Measurements from ENCODE around the gene SLC4A9. TPM values are rescaled to one million over a fixed set of nuclear protein-coding genes. Genes with fewer than 3 reads are reported as not detected.

The SLC4A9 gene
- polyA plus RNA-seq, 2 of the 4 experiments (the other 2 are of a cell fraction) = not detected

GRCh38 chr5:140364472-140364765, 4.4 kb downstream of the SLC4A9 start:
- Histone ChIP-seq H3K9me3 (no peaks in the 10 kb centered on the region), H3K4me2 (no peak overlapping the region), H3K27ac (no peak overlapping the region), H3K4me3 (no peak overlapping the region), H3K4me1 (no peaks in the 10 kb centered on the region)
- ATAC-seq (no peak), FAIRE-seq (no peak), DNase-seq (ENCODE audit: low read depth in 1 of 2, low spot score in 1 of 2) (no peak)
- ChIA-PET POLR2A (no interaction called here), CTCF (interaction anchor here (0.6 to 36.9 kb wide), 8 partner anchors 9 to 356 kb away, joined by 3 to 1613 read pairs (median 14); partner anchors contain the start of gene HBEGF)
- TF ChIP-seq JUN (IDR thresholded peaks at IDR 0.05) (no peak), RAD21 (conservative IDR thresholded peaks at IDR 0.05 in 1 of 2, IDR thresholded peaks at IDR 0.05 in 1 of 2) (no peak), PHF8 (IDR thresholded peaks at IDR 0.05; ENCODE audit: borderline replicate concordance, low read depth) (no peak), BHLHE40 (IDR thresholded peaks at IDR 0.05; ENCODE audit: low read depth, low read length) (no peak), PBX3 (IDR thresholded peaks at IDR 0.05) (no peak), E2F6 (IDR thresholded peaks at IDR 0.05; ENCODE audit: borderline replicate concordance, low read depth) (no peak), ESRRA (IDR thresholded peaks at IDR 0.05; ENCODE audit: borderline replicate concordance, low read length) (no peak)
- 84% methylated on average over 3 of the region's 3 CpGs for WGBS (ENCODE audit: missing lambda C conversion rate)

GRCh38 chr5:140365282-140365681, 5.3 kb downstream of the SLC4A9 start:
- Histone ChIP-seq H3K4me1 (no peaks in the 10 kb centered on the region), H3K4me3 (no peak overlapping the region), H3K27ac (no peak overlapping the region), H3K4me2 (no peak overlapping the region), H3K9me3 (no peaks in the 10 kb centered on the region)
- FAIRE-seq (no peak), DNase-seq (ENCODE audit: low read depth in 1 of 2, low spot score in 1 of 2) (no peak), ATAC-seq (no peak)
- TF ChIP-seq HOXB13 (CRISPR knock-in tag; IDR thresholded peaks at IDR 0.05; ENCODE audit: low read depth) = no peak
- POLR2A ChIA-PET = no interaction called here
- 69% methylated on average over 3 of the region's 3 CpGs for WGBS (ENCODE audit: missing lambda C conversion rate)
- CTCF ChIA-PET = interaction anchor here (1.3 to 36.9 kb wide), 8 partner anchors 8 to 357 kb away, joined by 3 to 1613 read pairs (median 14); partner anchors contain the start of gene HBEGF

GRCh38 chr5:140365941-140366340, 5.9 kb downstream of the SLC4A9 start:
- CTCF ChIA-PET = interaction anchor here (0.7 to 36.9 kb wide), 8 partner anchors 13 to 356 kb away, joined by 3 to 1613 read pairs (median 5); partner anchors contain the start of gene HBEGF
- Histone ChIP-seq H3K4me2 (no peak overlapping the region), H3K9me3 (no peaks in the 10 kb centered on the region), H3K4me3 (no peak overlapping the region), H3K27ac (no peak overlapping the region), H3K4me1 (no peaks in the 10 kb centered on the region)
- no peak for FAIRE-seq
- WGBS (ENCODE audit: missing lambda C conversion rate) = 87% methylated on average over 4 of the region's 4 CpGs
- DNase-seq (ENCODE audit: low read depth in 1 of 2, low spot score in 1 of 2) = no peak
- POLR2A ChIA-PET = no interaction called here
- no peak for ATAC-seq
- TF ChIP-seq JUN (IDR thresholded peaks at IDR 0.05) = no peak
- no peak for TF ChIP-seq EHF (CRISPR knock-in tag; IDR thresholded peaks at IDR 0.05)
- TF ChIP-seq PBX3 (IDR thresholded peaks at IDR 0.05) = no peak
- no peak for TF ChIP-seq MAX (IDR thresholded peaks at IDR 0.05)
- TF ChIP-seq MAFK (IDR thresholded peaks at IDR 0.05; ENCODE audit: partially characterized antibody) = no peak
- no peak for TF ChIP-seq RFX5 (IDR thresholded peaks at IDR 0.05)
- TF ChIP-seq HEYL (CRISPR knock-in tag; IDR thresholded peaks at IDR 0.05) = no peak
- TF ChIP-seq EHMT2 (IDR thresholded peaks at IDR 0.05; ENCODE audit: low read depth) = no peak
- no peak for TF ChIP-seq CBX8 (IDR thresholded peaks at IDR 0.05)
- TF ChIP-seq MAZ (IDR thresholded peaks at IDR 0.05; ENCODE audit: borderline replicate concordance, low read depth, low read length) = no peak
- no peak for TF ChIP-seq FOSL2 (IDR thresholded peaks at IDR 0.05)
- no peak for TF ChIP-seq FOSL2 (CRISPR knock-in tag; IDR thresholded peaks at IDR 0.05)
- no peak for TF ChIP-seq BCL3 (IDR thresholded peaks at IDR 0.05)
- TF ChIP-seq REST (IDR thresholded peaks at IDR 0.05) = no peak
- no peak for TF ChIP-seq RAD21 (conservative IDR thresholded peaks at IDR 0.05 in 1 of 2, IDR thresholded peaks at IDR 0.05 in 1 of 2)
- no peak for TF ChIP-seq ZC3H11A (IDR thresholded peaks at IDR 0.05)
- no peak for TF ChIP-seq HOXB13 (CRISPR knock-in tag; IDR thresholded peaks at IDR 0.05; ENCODE audit: low read depth)
- no peak for TF ChIP-seq USF2 (IDR thresholded peaks at IDR 0.05)
- TF ChIP-seq FOXS1 (CRISPR knock-in tag; IDR thresholded peaks at IDR 0.05) = no peak
- no peak for TF ChIP-seq SMC3 (IDR thresholded peaks at IDR 0.05)
- TF ChIP-seq CHD4 (IDR thresholded peaks at IDR 0.05; ENCODE audit: borderline replicate concordance) = no peak
